ENCODE measurements around the gene MCM6.
"Not testable (repeated sequence)": the region's sequence is repeated elsewhere in the genome, so short reads cannot be mapped to it uniquely, and the experiment has no call there.

The MCM6 gene

DNA sequence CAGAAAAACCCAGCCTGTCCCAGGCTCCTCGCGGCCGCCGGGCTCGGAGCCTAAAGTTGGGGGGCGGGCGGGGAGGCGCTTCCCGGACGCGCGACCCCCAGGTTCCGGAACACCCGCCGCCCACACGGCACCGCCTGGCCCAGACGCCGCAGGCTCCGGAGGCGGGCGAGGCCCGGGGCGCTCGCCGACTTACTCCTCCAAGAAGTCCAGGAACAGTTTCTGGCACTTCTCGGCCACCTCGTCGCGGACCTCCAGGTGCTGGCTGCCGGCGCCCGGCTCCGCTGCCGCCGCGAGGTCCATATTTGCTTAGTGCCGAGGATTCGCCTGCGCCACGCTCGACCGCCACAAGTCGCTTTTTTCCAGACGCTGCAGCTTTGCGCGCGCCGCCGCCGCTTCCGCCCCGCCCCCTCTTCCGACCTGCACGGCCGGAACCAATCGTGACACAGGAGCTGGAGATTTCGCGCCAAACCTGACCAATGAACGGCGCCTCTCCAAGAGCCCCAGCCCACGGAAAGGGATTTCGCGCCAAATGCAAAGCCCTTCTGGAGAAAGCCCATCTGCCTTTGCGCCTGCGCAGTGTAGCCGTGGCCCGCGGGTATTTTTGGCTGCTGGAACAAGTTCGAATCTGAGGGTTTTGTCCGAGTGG is at the start of gene MCM6:
TSS of gene MCM6 (minus strand) at position 378 of the 646 bp plus-strand sequence. CDS start at position 300, 78 bp downstream.
- peak; percentile 97 to 99 for DNase-seq

GRCh38 chr2:135925571-135925970 is 49.3 kb upstream of the MCM6 start:
- no peak for DNase-seq

- peak; percentile 24 to 65 for DNase-seq
These were observed 40.0 kb upstream of the MCM6 start for GRCh38 chr2:135916207-135916606.

DNA sequence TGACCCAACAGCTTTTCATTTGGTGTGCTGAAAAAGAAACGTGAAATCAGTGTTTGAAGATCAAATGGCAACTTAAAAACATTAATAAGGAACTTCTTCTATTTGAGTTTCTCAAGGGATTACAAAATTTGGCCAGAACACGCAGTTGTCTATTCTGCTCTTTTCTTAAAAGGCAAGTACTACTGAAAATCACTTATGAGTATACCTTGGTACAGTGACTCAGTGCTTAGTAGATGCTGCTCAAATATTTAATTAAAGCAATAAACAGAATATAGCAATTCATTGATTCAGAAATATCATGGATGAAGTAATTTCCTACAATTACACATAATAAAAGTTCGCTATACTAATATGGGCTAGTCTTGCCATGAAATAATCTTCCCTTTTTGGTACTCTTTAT is 38.2 kb upstream of the MCM6 start:
- DNase-seq: no peak

GRCh38 chr2:135913727-135914365 is 37.6 kb upstream of the MCM6 start:
- peak; percentile 29 to 61 for DNase-seq

- DNase-seq: no peak
These were observed 33.7 kb upstream of the MCM6 start for GRCh38 chr2:135909976-135910375.

DNA sequence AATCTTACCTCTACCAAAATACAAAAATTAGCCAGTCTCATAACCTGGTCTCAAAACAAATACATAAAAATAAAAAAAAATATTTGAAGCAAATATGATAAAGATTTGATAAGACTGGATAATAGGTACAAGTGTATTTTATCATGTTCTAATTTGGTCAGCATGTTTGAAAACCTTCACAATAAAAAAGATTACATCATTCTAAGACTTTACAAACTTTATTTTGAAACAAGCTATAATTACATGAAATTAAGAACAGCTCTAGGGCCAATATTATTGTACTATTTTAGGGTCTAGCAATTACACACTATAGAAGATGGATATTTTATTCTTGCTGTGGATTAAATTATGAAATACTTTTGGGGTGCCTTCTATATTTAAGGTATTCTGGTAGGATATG is 29.4 kb upstream of the MCM6 start:
- DNase-seq: no peak

DNA sequence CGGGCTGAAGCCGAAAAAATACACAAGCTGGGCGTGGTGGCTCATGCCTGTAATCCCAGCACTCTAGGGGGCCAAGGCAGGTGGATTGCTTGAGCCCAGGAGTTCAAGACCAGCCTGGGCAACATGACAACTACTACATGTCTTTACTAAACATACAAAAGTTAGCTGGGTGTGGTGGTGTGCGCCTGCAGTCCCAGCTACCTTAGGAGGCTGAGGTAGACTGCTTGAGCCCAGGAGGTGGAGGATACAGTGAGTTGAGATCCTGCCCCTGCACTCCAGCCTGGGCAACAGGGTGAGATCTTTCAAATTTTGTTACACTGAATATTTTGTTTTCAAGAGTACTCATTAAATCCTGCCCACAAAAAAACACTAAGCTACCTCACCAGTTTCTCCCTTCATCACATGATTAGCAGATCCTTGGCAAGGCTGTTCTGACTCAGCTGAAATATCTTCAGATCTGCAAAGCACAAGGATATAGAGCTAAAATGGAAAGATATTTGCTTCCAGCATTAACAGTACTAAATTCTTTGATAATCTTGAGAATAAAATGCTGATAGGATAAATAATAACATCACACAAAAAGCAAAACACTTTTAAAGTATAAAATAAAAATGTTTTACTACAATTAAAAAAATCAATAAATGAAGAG is 28.2 kb upstream of the MCM6 start:
- DNase-seq: no peak

DNA sequence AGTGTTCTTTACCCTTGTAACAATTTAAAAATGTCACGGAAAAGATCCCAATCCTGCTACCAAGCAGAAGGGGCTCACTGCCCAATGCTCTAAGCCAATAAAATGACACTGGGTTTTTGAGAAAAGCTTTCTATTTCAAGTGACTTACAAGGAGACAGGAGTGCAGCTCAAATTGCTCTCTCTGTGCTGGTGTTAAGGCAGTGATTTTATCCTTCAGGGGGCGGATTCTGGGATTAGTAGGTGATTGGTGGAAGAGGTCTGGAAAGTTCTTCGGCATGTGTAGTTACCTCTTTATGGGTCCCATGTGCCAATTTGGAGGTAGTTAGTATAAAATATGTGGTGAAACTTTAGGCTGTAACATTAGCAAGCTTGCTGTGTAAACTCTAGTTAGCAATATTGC is 27.4 kb upstream of the MCM6 start:
- DNase-seq: no peak

GRCh38 chr2:135899567-135899966 is 23.3 kb upstream of the MCM6 start:
- DNase-seq: no peak

DNA sequence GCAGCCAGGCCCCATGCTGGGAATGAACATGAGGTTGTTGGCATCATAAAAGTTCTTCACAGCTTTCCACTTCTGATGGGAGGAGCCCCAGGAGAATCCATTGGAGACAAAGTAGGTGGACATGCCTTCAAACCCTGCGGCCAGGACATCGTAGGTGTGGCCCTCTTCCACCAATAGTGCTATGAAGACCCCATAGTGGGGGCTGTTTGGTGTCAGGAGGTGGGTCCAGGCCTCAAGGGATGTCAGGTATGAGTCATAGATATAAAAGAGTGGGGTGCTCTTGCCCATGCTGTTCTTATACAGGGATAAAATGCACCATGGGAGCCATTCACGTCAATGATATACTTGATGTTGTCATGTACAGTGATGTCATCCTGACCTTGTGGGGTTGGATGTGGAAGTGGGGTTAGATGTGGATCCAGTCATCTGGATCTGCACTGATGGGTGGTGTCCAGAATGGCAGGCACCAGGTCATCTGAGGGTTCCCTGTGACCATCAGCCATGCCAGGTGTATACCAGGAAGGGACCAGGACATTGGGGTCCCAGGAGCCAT is 22.1 kb upstream of the MCM6 start:
- DNase-seq: no peak

GRCh38 chr2:135894930-135895329 is 18.7 kb upstream of the MCM6 start:
- DNase-seq: no peak

DNA sequence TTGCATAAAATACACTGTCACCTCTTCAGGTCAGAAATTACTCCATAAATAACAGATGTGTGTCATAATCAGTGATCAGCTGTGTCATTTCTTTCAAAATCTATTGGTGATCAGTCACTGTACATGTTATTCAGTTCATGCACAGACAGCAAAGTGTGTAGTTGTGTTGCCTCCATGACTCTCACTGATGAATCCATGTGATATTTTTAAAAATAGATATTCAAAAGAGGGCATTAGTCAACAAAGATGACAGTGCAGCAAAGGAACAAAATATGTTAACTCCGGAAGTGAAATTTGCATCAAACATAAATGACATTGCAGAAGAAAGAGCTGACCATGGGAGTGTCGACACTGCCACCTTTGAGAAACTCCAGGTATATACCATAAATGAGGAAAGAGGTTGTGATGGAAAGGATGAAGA is 17.1 kb upstream of the MCM6 start:
- DNase-seq: no peak

DNA sequence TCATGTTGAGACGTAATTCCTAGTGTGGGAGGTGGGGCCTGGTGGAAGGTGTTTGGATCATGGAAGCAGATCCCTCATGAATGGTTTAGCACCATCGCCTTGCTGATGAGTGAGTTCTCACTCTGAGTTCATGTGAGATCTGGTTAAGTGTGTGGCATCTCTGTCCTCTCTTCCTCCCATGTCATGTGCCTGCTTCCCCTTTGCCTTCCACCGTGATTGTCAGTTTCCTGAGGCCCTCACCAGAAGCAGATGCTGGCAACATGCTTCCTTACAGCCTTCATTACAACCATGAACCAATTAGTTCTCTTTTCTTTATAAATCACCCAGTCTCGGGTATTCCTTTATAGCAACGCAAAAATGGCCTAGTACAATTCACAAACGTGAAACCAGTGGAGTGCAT is 14.6 kb upstream of the MCM6 start:
- no peak for DNase-seq

DNA sequence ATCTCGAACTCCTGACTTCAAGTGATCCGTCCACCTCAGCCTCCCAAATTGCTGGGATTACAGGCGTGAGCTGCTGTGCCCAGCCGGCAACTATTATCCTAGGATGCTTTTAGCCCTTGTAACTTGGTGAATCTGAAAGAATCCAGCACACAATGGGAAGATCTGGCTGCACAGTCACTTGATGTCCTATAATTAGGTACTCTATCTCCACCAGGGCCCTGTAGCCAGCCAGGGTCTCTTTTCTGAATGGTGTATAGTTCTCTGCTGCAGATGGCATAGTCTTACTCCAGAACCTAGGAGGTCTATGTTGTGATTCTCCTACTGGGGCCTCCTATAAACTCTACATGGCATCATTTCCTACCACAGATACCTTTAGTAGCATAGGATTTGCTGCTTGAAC is 13.9 kb upstream of the MCM6 start:
- DNase-seq: no peak

DNA sequence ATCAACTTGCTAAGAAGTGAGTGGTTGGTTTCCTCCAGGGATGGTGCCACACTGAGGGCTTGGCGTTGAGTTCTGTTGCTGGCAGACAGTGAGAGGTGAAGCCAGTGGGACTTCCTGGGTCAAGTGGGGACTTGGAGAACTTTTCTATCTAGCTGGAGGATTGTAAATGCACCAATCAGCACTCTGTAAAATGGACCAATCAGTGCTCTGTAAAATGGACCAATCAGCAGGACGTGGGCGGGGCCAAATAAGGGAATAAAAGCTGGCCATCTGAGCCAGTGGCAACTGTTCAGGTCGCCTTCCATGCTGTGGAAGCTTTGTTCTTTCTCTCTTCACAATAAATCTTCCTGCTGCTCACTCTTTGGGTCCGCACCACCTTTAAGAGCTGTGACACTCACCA is 12.3 kb upstream of the MCM6 start:
- DNase-seq: not testable (repeated sequence)

DNA sequence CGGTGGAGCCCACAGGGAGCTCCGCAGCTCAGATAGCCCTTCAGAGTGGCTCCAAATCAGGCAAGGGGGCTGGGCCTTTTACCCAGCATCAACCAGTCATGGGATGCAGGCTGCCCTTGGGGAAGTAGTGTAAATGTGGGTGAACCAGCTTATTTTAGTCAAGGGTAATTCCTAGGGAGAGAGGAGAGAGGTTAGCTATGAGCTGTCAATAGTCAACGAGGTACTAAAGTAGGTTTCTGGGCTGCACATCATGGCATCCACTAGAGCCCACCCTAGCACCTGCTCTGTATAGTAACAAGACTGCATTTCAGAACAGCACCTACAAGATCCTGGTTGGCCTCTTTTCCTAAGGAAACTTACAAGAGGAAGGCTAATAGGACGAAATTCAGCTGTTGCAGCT is 9.5 kb upstream of the MCM6 start:
- DNase-seq: no peak

DNA sequence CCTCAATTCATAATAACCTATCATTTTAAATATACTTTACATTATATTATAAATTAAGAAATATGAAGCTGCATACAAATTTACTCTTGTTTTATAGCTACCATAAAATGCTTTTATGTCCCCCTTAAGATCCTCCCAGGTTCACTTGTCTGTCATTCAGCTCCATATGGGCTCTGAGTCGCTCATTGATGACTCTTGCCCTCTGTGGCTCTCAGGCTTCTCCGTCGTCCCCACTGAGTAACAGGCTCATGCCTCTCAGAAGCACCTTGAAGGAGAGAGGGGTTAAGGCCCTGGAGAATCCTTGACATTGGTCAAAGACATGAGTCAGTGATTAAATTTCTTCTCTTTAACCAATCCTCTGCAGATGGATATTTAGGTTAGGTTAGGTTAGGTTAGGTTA is 6.2 kb upstream of the MCM6 start:
- no peak for DNase-seq

DNA sequence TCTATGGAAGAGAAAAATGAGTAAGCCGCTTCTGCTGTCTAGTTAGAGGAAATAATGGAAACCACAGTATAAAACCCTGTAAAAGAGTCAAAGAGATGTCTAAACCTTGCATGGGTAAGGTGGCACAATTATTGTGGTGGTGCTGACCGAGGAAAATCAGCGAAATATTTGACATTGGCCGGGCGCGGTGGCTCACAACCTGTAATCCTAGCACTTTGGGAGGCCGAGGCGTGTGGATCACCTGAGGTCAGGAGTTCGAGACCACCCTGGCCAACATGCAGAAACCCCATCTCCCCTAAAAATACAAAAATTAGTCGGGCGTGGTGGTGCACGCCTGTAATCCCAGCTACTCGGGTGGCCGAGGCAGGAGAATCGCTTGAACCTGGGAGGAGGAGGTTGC is 527 bp upstream of the MCM6 start:
- not testable (repeated sequence) for DNase-seq

DNA sequence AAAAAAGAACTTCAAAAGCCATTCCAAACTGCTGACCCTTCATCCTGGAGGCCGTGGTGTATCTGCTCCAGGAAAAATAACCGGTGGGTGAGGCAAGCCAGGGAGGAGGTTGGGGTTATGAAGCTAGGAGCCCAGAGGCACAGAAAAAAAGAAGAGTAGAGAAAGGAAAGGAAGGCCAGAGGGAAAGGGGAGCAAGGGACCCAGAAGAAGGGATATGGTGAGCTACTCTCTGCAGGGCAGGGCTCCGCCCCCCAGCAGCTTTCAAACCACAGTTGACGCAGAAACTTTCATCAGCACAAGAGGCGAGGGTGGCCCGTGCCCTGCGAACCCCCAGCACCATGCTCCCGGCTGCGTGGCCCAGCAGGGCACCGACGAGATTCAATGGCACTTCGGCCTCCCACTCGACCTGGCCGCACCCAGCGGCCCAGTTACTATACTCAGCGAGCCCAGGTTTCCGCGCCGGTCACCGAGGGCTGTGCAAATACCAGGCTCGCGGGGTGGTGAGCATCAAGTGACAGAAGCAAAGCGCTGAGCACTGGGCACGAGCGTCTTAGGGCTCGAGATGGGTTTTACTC is 665 bp downstream of the MCM6 start:
- DNase-seq: peak in 1 of 2 experiments; percentile 25

- DNase-seq: no peak
These were observed 1.4 kb downstream of the MCM6 start for GRCh38 chr2:135874777-135875365.

GRCh38 chr2:135870571-135870970 is 5.7 kb downstream of the MCM6 start:
- no peak for DNase-seq

DNA sequence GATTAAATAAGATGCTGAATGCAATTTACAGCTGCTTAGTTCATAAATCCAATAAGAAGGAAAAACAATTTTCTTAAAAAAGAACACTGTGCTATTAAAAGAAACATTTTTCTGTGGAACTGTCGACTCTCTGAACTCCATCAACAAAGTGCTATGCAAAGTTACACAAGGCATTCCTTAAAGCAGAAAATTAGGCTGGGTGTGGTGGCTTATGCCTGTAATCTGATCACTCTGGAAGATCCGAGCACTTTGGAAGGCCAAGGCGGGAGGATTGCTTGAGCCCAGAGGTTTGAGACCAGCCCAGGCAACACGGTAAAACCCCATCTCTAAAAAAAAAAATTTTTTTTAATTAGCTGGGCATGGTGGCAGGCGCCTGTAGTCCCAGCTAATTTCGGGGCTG is 13.0 kb downstream of the MCM6 start:
- DNase-seq: no peak

Data from NCI-H446 (cell line).